Endothelial cell of hepatic sinusoid (primary cell): ENCODE data around the gene TPPP2.

Source experiments
- in situ Hi-C: cut with HindIII; loops from 2 replicates; pipeline ENCODE4 v1.10.0; 2017; ENCODE audit warnings: low sequenced_read_pairs

TPPP2 gene

GRCh38 chr14:21016413-21017190 lies 13.4 kb upstream of the TPPP2 start:
- in situ Hi-C loops, result no loop called here

GRCh38 chr14:21017528-21018245 lies 12.3 kb upstream of the TPPP2 start:
- in situ Hi-C loops, result no loop called here

GRCh38 chr14:21018286-21018685 lies 11.7 kb upstream of the TPPP2 start:
- in situ Hi-C loops, result no loop called here

GRCh38 chr14:21018781-21019180 lies 11.2 kb upstream of the TPPP2 start:
- in situ Hi-C loops, result no loop called here

- in situ Hi-C loops, result no loop called here
Observed at GRCh38 chr14:21019366-21019765, 10.7 kb upstream of the TPPP2 start.

GRCh38 chr14:21020977-21021545 lies 9.0 kb upstream of the TPPP2 start:
- in situ Hi-C loops, result loop anchor here (5.0 kb wide), 1 partner anchor 41 kb away; no protein-coding TSS in a partner anchor

- in situ Hi-C loops, result loop anchor here (5.0 kb wide), 1 partner anchor 40 kb away; no protein-coding TSS in a partner anchor
Observed at GRCh38 chr14:21022686-21023085, 7.3 kb upstream of the TPPP2 start.

- in situ Hi-C loops, result loop anchor here (5.0 kb wide), 1 partner anchor 39 kb away; no protein-coding TSS in a partner anchor
Observed at GRCh38 chr14:21023174-21023573, 6.8 kb upstream of the TPPP2 start.

GRCh38 chr14:21023817-21024584 lies 6.0 kb upstream of the TPPP2 start:
- in situ Hi-C loops, result loop anchor here (5.0 kb wide), 1 partner anchor 38 kb away; no protein-coding TSS in a partner anchor

GRCh38 chr14:21024585-21025370 lies 5.2 kb upstream of the TPPP2 start, which contains the start of gene NDRG2:
NDRG2 (minus strand) TSS chr14:21025061; CDS start chr14:21023315, 1,746 bp downstream.
- in situ Hi-C loops, result loop anchor here (5.0 kb wide), 1 partner anchor 38 kb away; no protein-coding TSS in a partner anchor

GRCh38 chr14:21025371-21026273 lies 4.4 kb upstream of the TPPP2 start:
- in situ Hi-C loops, result no loop called here

GRCh38 chr14:21026274-21026987 lies 3.6 kb upstream of the TPPP2 start:
- in situ Hi-C loops, result no loop called here

GRCh38 chr14:21026988-21027315 lies 3.1 kb upstream of the TPPP2 start:
- in situ Hi-C loops, result no loop called here

- in situ Hi-C loops, result no loop called here
Observed at GRCh38 chr14:21030531-21030930, 514 bp downstream of the TPPP2 start.

- in situ Hi-C loops, result no loop called here
Observed at GRCh38 chr14:21032326-21033132, 2.5 kb downstream of the TPPP2 start.

- in situ Hi-C loops, result no loop called here
Observed at GRCh38 chr14:21033133-21033698, 3.2 kb downstream of the TPPP2 start.

GRCh38 chr14:21034707-21035106 lies 4.7 kb downstream of the TPPP2 start, which contains the start of gene RNASE13:
RNASE13 (minus strand) TSS chr14:21034807; CDS start chr14:21034288, 519 bp downstream.
- in situ Hi-C loops, result no loop called here
